ENCODE results near the gene PARP3. TPM values are rescaled to one million over a fixed set of nuclear protein-coding genes. Genes with fewer than 3 reads are reported as not detected.
A peak's percentile ranks its signal among the peaks of the same experiment; 100 is the strongest.

The PARP3 gene
- total RNA-seq, 4 donors from 2014 or later, result 19.5 to 43.0 (median 22.8) TPM

GRCh38 chr3:51962854-51963530 lies 20.8 kb downstream of the PARP3 start:
- no peak overlapping the region for H3K4me3 ChIP-seq
- no peaks in the 10 kb centered on the region for H3K27me3 ChIP-seq
- H3K9me3 ChIP-seq, result no peaks in the 10 kb centered on the region
- no peak for TF ChIP-seq POLR2AphosphoS5 (IDR thresholded peaks at IDR 0.05)
- no peak for TF ChIP-seq POLR2A (IDR thresholded peaks at IDR 0.05)
- no peak for TF ChIP-seq CTCF (IDR thresholded peaks at IDR 0.05)
- no peak for TF ChIP-seq EP300 (IDR thresholded peaks at IDR 0.05)
- H3K36me3 ChIP-seq, result peaks cover 0 to 36% of the 10 kb centered on the region in 2 donors
- no peak for ATAC-seq
- H3K4me1 ChIP-seq, result peaks cover 0 to 60% (median 22%) of the 10 kb centered on the region in 3 donors
- 80% methylated on average over 1 of the region's 6 CpGs for WGBS, 2 donors (ENCODE audit: low coverage in 1 of 2)
- H3K27ac ChIP-seq, result peak overlapping the region in 2 of 4 donors; percentile 9 to 98

DNA sequence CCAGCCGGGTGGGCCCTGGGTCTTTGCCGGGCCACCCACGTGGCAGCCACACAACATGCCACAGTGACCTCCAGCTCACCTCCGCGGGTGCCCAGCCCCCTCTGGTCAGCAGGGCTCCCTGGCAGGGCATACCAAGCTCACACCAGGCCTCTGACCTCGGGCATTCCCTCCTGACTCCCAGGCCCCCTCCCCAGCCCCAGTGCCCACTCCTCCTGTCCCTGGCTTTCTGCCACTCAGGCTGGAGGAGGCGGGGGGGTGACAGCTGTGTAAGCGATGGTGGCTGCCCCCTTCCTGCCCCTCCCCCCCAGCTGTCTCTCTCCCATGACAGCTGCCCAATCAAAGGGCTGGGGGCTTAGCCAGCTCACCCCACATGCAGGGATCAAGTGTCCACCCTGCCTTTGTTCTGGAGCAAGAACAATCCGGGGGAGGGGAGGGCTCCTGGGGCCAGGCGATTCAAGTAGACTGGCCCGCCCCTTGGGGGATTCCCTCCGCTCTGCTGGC lies 21.8 kb downstream of the PARP3 start:
- 50 to 64% methylated on average over 2 to 7 of the region's 12 CpGs for WGBS, 2 donors (ENCODE audit: low coverage in 1 of 2)
- peaks cover 0 to 26% of the 10 kb centered on the region in 2 donors for H3K36me3 ChIP-seq
- H3K4me1 ChIP-seq, result peaks cover 0 to 71% (median 30%) of the 10 kb centered on the region in 3 donors
- ATAC-seq, result no peak
- H3K27ac ChIP-seq, result peak overlapping the region in 3 of 4 donors; percentile 17 to 98 (median 19)
- no peak overlapping the region for H3K4me3 ChIP-seq
- TF ChIP-seq POLR2AphosphoS5 (IDR thresholded peaks at IDR 0.05), result no peak
- no peak for TF ChIP-seq EP300 (IDR thresholded peaks at IDR 0.05)
- TF ChIP-seq POLR2A (IDR thresholded peaks at IDR 0.05), result no peak
- TF ChIP-seq CTCF (IDR thresholded peaks at IDR 0.05), result no peak
- no peaks in the 10 kb centered on the region for H3K27me3 ChIP-seq
- no peaks in the 10 kb centered on the region for H3K9me3 ChIP-seq

GRCh38 chr3:51964521-51964920 lies 22.4 kb downstream of the PARP3 start:
- Histone ChIP-seq H3K4me1 (peaks cover 0 to 76% (median 30%) of the 10 kb centered on the region in 3 donors), H3K27ac (peak overlapping the region in 2 of 4 donors; percentile 19 to 98), H3K9me3 (no peaks in the 10 kb centered on the region), H3K27me3 (no peaks in the 10 kb centered on the region), H3K4me3 (no peak overlapping the region), H3K36me3 (peaks cover 0 to 20% of the 10 kb centered on the region in 2 donors)
- ATAC-seq, result no peak
- WGBS, 2 donors (ENCODE audit: low coverage in 1 of 2), result no CpG with 5 or more reads among the region's 4 CpGs
- TF ChIP-seq POLR2A (IDR thresholded peaks at IDR 0.05) (no peak), CTCF (IDR thresholded peaks at IDR 0.05) (no peak), EP300 (IDR thresholded peaks at IDR 0.05) (no peak), POLR2AphosphoS5 (IDR thresholded peaks at IDR 0.05) (no peak)

- Histone ChIP-seq H3K36me3 (peaks cover 0 to 11% of the 10 kb centered on the region in 2 donors), H3K4me1 (peaks cover 0 to 77% (median 30%) of the 10 kb centered on the region in 3 donors), H3K9me3 (no peaks in the 10 kb centered on the region), H3K27ac (peak overlapping the region in 3 of 4 donors; percentile 10 to 98 (median 96)), H3K27me3 (no peaks in the 10 kb centered on the region), H3K4me3 (peak overlapping the region in 1 of 2 donors; percentile 91)
- no peak for TF ChIP-seq EP300 (IDR thresholded peaks at IDR 0.05)
- TF ChIP-seq CTCF (IDR thresholded peaks at IDR 0.05), result no peak
- no peak for TF ChIP-seq POLR2AphosphoS5 (IDR thresholded peaks at IDR 0.05)
- TF ChIP-seq POLR2A (IDR thresholded peaks at IDR 0.05), result no peak
- WGBS, 2 donors (ENCODE audit: low coverage in 1 of 2), result 64% methylated on average over 2 of the region's 2 CpGs; no CpG with 5 or more reads in 1 of the 2 donors
- ATAC-seq, result no peak
These were observed 23.9 kb downstream of the PARP3 start for GRCh38 chr3:51966016-51966415.

Data from gastroesophageal sphincter (tissue), 4 donors.